Esophagus squamous epithelium (tissue), 4 donors: Measurements from ENCODE around the gene NIPA2.

Experiments
- CTCF ChIP-seq, 6 experiments: fragments of 450-650 bp in 4 of 6; fragments of 200-600 bp in 2 of 6; sonication (generic) in 2 of 6; IDR thresholded peaks; one replicate each; pipeline ENCODE4 v1.5.1; 2016 to 2019; ENCODE audit warnings: antibody characterized with exemption in 6 of 6, mild to moderate bottlenecking in 4 of 6, moderate library complexity in 4 of 6
- POLR2A ChIP-seq, 4 donors: fragments of 450-650 bp; IDR thresholded peaks; one replicate each; pipeline ENCODE4 v1.6.1; 2017; ENCODE audit warnings: antibody characterized with exemption in 4 of 4, mild to moderate bottlenecking in 4 of 4, moderate library complexity in 3 of 4

- no peak for TF ChIP-seq CTCF (IDR thresholded peaks at IDR 0.05)
- TF ChIP-seq POLR2A (IDR thresholded peaks at IDR 0.05) = no peak
These were observed 35.4 kb downstream of the NIPA2 start for GRCh38 chr15:22873841-22874240.
